ENCODE measurements around the gene MRPL14. TPM values are rescaled to one million over a fixed set of nuclear protein-coding genes. Genes with fewer than 3 reads are reported as not detected.

MRPL14 gene
- total and polyA plus RNA-seq, 10 of the 15 experiments (the other 5 are each of a cell fraction or from before 2014, with no cell fraction given), result 80.5 to 294 (median 122) TPM

- TF ChIP-seq ZBTB4 (CRISPR knock-in tag; IDR thresholded peaks at IDR 0.05) (no peak), RELA (IDR thresholded peaks at IDR 0.05; ENCODE audit: borderline replicate concordance, partially characterized antibody) (no peak), SMAD1 (IDR thresholded peaks at IDR 0.05; ENCODE audit: low read depth, partially characterized antibody) (no peak), CEBPB (IDR thresholded peaks at IDR 0.05; ENCODE audit: borderline replicate concordance in 1 of 2, low read depth in 2 of 2, low read length in 2 of 2) (no peak), SMC3 (IDR thresholded peaks at IDR 0.05; ENCODE audit: borderline replicate concordance, low read length) (no peak), NFYA (IDR thresholded peaks at IDR 0.05; ENCODE audit: borderline replicate concordance, low read depth, low read length) (no peak)
- TF ChIP-seq, protein P1, sequence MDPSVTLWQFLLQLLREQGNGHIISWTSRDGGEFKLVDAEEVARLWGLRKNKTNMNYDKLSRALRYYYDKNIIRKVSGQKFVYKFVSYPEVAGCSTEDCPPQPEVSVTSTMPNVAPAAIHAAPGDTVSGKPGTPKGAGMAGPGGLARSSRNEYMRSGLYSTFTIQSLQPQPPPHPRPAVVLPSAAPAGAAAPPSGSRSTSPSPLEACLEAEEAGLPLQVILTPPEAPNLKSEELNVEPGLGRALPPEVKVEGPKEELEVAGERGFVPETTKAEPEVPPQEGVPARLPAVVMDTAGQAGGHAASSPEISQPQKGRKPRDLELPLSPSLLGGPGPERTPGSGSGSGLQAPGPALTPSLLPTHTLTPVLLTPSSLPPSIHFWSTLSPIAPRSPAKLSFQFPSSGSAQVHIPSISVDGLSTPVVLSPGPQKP (IDR thresholded peaks at IDR 0.05; ENCODE audit: low read depth, low read length), result no peak
Observed at GRCh38 chr6:44110005-44110676, 17.1 kb downstream of the MRPL14 start (continued).

- ATAC-seq (no peak), DNase-seq (ENCODE audit: low read depth, low spot score) (no peak), FAIRE-seq (no peak)
- Histone ChIP-seq H3K4me3 (no peak overlapping the region), H2AFZ (ENCODE audit: control insufficient read depth, low read depth, low read length) (no peak overlapping the region), H3K4me2 (ENCODE audit: control insufficient read depth, insufficient read depth) (no peak overlapping the region), H3K27ac (ENCODE audit: control insufficient read depth, insufficient read depth) (no peak overlapping the region), H3K36me3 (ENCODE audit: control insufficient read depth in 2 of 2, insufficient read depth in 2 of 2, low read length in 1 of 2) (peaks cover 29 to 32% of the 10 kb centered on the region in 2 experiments), H3K9me3 (replicated peaks; ENCODE audit: control insufficient read depth, insufficient read depth, low read length) (no peaks in the 10 kb centered on the region), H3K4me1 (ENCODE audit: control insufficient read depth, insufficient read depth, low read length) (no peaks in the 10 kb centered on the region), H3K27me3 (replicated peaks in 1 of 2; ENCODE audit: control insufficient read depth in 2 of 2, insufficient read depth in 2 of 2, low read length in 1 of 2) (no peaks in the 10 kb centered on the region), H3K79me2 (ENCODE audit: control insufficient read depth, insufficient read depth, low read length) (no peaks in the 10 kb centered on the region), H3K9ac (ENCODE audit: control insufficient read depth, insufficient read depth, low read length) (no peak overlapping the region), H4K20me1 (ENCODE audit: control insufficient read depth, insufficient read depth) (no peaks in the 10 kb centered on the region)
- intact Hi-C loops (cut with micrococcal nuclease; ENCODE audit: unreplicated experiment), result no loop called here
- ChIA-PET CTCF (interaction anchor here (0.8 kb wide), 1 partner anchor 204 kb away, joined by 3 read pairs; the partner anchor contains the start of gene AARS2), POLR2A (no interaction called here), RAD21 (ENCODE audit: unreplicated experiment) (no interaction called here), SMC1A (ENCODE audit: uncharacterized antibody, unreplicated experiment) (no interaction called here)
- in situ Hi-C loops (cut with MboI), result loop anchor here (10.0 kb wide), 2 partner anchors 46 to 126 kb away; partner anchors contain the start of gene CAPN11
- TF ChIP-seq ZNF622 (IDR thresholded peaks at IDR 0.05) (no peak), NBN (IDR thresholded peaks at IDR 0.05) (no peak)
- TF ChIP-seq, protein P2, sequence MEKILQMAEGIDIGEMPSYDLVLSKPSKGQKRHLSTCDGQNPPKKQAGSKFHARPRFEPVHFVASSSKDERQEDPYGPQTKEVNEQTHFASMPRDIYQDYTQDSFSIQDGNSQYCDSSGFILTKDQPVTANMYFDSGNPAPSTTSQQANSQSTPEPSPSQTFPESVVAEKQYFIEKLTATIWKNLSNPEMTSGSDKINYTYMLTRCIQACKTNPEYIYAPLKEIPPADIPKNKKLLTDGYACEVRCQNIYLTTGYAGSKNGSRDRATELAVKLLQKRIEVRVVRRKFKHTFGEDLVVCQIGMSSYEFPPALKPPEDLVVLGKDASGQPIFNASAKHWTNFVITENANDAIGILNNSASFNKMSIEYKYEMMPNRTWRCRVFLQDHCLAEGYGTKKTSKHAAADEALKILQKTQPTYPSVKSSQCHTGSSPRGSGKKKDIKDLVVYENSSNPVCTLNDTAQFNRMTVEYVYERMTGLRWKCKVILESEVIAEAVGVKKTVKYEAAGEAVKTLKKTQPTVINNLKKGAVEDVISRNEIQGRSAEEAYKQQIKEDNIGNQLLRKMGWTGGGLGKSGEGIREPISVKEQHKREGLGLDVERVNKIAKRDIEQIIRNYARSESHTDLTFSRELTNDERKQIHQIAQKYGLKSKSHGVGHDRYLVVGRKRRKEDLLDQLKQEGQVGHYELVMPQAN (conservative IDR thresholded peaks at IDR 0.05), result no peak
- no TSS peak for BruUV-seq (replicated peaks)
- WGBS (ENCODE audit: insufficient coverage, insufficient replicate concordance, low lambda C conversion rate, missing lambda C conversion rate), result 98% methylated on average over 10 of the region's 10 CpGs
Observed at GRCh38 chr6:44109212-44109611, 18.0 kb downstream of the MRPL14 start.

All from GM12878 (cell line).